Measurements from ENCODE around the gene MN1. TPM values are rescaled to one million over a fixed set of nuclear protein-coding genes. Genes with fewer than 3 reads are reported as not detected.

The MN1 gene
- polyA plus RNA-seq, 3 donors: 0.06 to 0.38 (median 0.29) TPM

DNA sequence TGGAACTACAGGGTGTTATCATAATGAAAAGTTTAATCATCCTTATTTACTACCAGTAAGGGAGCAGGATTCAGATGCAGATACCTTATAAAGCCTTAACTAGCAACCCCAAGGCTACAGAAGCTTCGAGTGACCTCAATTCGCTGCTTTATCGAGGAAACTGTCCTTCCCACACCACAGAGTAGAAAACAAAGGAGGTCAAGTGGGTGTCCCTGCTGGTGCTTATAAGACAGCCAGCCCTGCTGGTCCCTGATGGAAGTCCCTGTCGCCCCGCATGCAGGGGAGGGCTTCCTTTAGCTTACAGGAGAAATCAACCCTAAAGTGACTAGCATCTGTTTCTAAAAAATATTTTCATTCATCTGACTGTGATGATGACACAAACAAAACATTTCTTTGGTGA, 7.3 kb downstream of the MN1 start:
- no peak overlapping the region for H3K4me3 ChIP-seq (replicated peaks in 1 of 3; ENCODE audit: low read depth in 2 of 3, low read length in 3 of 3)
- no peaks in the 10 kb centered on the region for H3K79me2 ChIP-seq (ENCODE audit: insufficient read depth, low read length)
- no peaks in the 10 kb centered on the region for H3K36me3 Mint-ChIP-seq
- H3K4me3 Mint-ChIP-seq: no peak overlapping the region
- H3K9me3 ChIP-seq (replicated peaks in 1 of 2; ENCODE audit: control insufficient read depth in 1 of 2, insufficient read depth in 1 of 2, low read length in 2 of 2): no peaks in the 10 kb centered on the region
- no peaks in the 10 kb centered on the region for H3K36me3 ChIP-seq (replicated peaks in 1 of 2; ENCODE audit: control insufficient read depth in 1 of 2, insufficient read depth in 2 of 2, low read length in 2 of 2)
- no peaks in the 10 kb centered on the region for H3K27me3 ChIP-seq (ENCODE audit: control insufficient read depth in 2 of 2, insufficient read depth in 2 of 2, low read length in 2 of 2)
- intact Hi-C loops (cut with micrococcal nuclease): no loop called here
- peaks cover 2 to 4% (median 4%) of the 10 kb centered on the region in 3 donors for H3K27me3 Mint-ChIP-seq (ENCODE audit: low read depth in 3 of 3)
- no peak overlapping the region for H2AFZ ChIP-seq (ENCODE audit: insufficient read depth, low read depth, low read length, poor library complexity, severe bottlenecking)
- no peak for DNase-seq
- no peaks in the 10 kb centered on the region for H3K4me1 Mint-ChIP-seq
- no peak overlapping the region for H3K27ac ChIP-seq (ENCODE audit: low read depth in 1 of 2, low read length in 2 of 2)
- H3K27ac Mint-ChIP-seq: no peak overlapping the region
- WGBS (ENCODE audit: insufficient coverage): no CpG with 5 or more reads among the region's 5 CpGs
- H3K4me2 ChIP-seq (replicated peaks; ENCODE audit: extremely low read depth, low read length, poor library complexity, severe bottlenecking): no peak overlapping the region
- peaks cover 0 to 7% (median 3%) of the 10 kb centered on the region in 7 donors for H3K9me3 Mint-ChIP-seq
- no peaks in the 10 kb centered on the region for H3K4me1 ChIP-seq (ENCODE audit: control insufficient read depth in 1 of 2, insufficient read depth in 2 of 2, low read length in 2 of 2)
- H4K20me1 ChIP-seq (ENCODE audit: insufficient read depth, low read length): no peaks in the 10 kb centered on the region
- no peak overlapping the region for H3K9ac ChIP-seq (ENCODE audit: insufficient read depth, low read length, poor library complexity, severe bottlenecking)
- TF ChIP-seq, protein P1, sequence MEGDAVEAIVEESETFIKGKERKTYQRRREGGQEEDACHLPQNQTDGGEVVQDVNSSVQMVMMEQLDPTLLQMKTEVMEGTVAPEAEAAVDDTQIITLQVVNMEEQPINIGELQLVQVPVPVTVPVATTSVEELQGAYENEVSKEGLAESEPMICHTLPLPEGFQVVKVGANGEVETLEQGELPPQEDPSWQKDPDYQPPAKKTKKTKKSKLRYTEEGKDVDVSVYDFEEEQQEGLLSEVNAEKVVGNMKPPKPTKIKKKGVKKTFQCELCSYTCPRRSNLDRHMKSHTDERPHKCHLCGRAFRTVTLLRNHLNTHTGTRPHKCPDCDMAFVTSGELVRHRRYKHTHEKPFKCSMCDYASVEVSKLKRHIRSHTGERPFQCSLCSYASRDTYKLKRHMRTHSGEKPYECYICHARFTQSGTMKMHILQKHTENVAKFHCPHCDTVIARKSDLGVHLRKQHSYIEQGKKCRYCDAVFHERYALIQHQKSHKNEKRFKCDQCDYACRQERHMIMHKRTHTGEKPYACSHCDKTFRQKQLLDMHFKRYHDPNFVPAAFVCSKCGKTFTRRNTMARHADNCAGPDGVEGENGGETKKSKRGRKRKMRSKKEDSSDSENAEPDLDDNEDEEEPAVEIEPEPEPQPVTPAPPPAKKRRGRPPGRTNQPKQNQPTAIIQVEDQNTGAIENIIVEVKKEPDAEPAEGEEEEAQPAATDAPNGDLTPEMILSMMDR (IDR thresholded peaks at IDR 0.05): no peak

DNA sequence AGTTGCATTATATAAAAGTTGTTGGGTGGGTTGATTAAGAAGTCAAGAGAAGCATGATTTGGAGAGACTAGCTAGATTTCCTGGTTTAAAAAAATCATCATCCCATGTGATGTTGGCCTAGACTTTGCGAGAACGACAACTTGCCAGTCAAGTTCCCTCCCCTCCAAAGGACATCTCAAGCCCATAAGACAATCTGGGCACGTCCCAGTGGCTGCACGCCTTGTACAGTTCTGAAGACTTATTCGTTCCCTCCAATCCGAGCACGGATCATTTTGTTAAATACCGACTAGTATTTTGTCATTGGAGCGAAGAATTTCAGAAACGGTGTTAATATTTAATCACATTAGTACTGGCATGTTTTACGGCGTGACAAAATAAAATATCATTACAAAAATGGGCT, 8.0 kb downstream of the MN1 start:
- TF ChIP-seq, protein P1 (IDR thresholded peaks at IDR 0.05): no peak
- Histone ChIP-seq H3K9me3 (replicated peaks in 1 of 2; ENCODE audit: control insufficient read depth in 1 of 2, insufficient read depth in 1 of 2, low read length in 2 of 2) (no peaks in the 10 kb centered on the region), H3K4me2 (replicated peaks; ENCODE audit: extremely low read depth, low read length, poor library complexity, severe bottlenecking) (no peak overlapping the region), H4K20me1 (ENCODE audit: insufficient read depth, low read length) (no peaks in the 10 kb centered on the region), H3K27me3 (ENCODE audit: control insufficient read depth in 2 of 2, insufficient read depth in 2 of 2, low read length in 2 of 2) (no peaks in the 10 kb centered on the region), H3K36me3 (replicated peaks in 1 of 2; ENCODE audit: control insufficient read depth in 1 of 2, insufficient read depth in 2 of 2, low read length in 2 of 2) (no peaks in the 10 kb centered on the region), H3K9ac (ENCODE audit: insufficient read depth, low read length, poor library complexity, severe bottlenecking) (no peak overlapping the region), H3K79me2 (ENCODE audit: insufficient read depth, low read length) (no peaks in the 10 kb centered on the region), H2AFZ (ENCODE audit: insufficient read depth, low read depth, low read length, poor library complexity, severe bottlenecking) (no peak overlapping the region), H3K4me3 (replicated peaks in 1 of 3; ENCODE audit: low read depth in 2 of 3, low read length in 3 of 3) (no peak overlapping the region), H3K4me1 (ENCODE audit: control insufficient read depth in 1 of 2, insufficient read depth in 2 of 2, low read length in 2 of 2) (no peaks in the 10 kb centered on the region), H3K27ac (ENCODE audit: low read depth in 1 of 2, low read length in 2 of 2) (no peak overlapping the region)
- H3K4me3 Mint-ChIP-seq: no peak overlapping the region
- intact Hi-C loops (cut with micrococcal nuclease): no loop called here
- H3K27me3 Mint-ChIP-seq (ENCODE audit: low read depth in 3 of 3): peaks cover 3 to 5% (median 4%) of the 10 kb centered on the region in 3 donors
- H3K9me3 Mint-ChIP-seq: peaks cover 0 to 6% (median 0%) of the 10 kb centered on the region in 7 donors
- WGBS (ENCODE audit: insufficient coverage): 95% methylated on average over 5 of the region's 12 CpGs
- no peak for DNase-seq
- no peaks in the 10 kb centered on the region for H3K4me1 Mint-ChIP-seq
- no peak overlapping the region for H3K27ac Mint-ChIP-seq
- H3K36me3 Mint-ChIP-seq: no peaks in the 10 kb centered on the region

Data from CD14-positive monocyte (primary cell).